HG03432 (cell line): ENCODE measurements around the gene IL12RB2.

Experiments used
- ATAC-seq: cut with Tn5 transposase; IDR thresholded peaks from one replicate; pipeline ENCODE4 v1.9.1; 2021; ENCODE audit warnings: mild to moderate bottlenecking, moderate library complexity; ENCODE audit not compliant: unreplicated experiment

Gene IL12RB2, protein sequence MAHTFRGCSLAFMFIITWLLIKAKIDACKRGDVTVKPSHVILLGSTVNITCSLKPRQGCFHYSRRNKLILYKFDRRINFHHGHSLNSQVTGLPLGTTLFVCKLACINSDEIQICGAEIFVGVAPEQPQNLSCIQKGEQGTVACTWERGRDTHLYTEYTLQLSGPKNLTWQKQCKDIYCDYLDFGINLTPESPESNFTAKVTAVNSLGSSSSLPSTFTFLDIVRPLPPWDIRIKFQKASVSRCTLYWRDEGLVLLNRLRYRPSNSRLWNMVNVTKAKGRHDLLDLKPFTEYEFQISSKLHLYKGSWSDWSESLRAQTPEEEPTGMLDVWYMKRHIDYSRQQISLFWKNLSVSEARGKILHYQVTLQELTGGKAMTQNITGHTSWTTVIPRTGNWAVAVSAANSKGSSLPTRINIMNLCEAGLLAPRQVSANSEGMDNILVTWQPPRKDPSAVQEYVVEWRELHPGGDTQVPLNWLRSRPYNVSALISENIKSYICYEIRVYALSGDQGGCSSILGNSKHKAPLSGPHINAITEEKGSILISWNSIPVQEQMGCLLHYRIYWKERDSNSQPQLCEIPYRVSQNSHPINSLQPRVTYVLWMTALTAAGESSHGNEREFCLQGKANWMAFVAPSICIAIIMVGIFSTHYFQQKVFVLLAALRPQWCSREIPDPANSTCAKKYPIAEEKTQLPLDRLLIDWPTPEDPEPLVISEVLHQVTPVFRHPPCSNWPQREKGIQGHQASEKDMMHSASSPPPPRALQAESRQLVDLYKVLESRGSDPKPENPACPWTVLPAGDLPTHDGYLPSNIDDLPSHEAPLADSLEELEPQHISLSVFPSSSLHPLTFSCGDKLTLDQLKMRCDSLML

DNA sequence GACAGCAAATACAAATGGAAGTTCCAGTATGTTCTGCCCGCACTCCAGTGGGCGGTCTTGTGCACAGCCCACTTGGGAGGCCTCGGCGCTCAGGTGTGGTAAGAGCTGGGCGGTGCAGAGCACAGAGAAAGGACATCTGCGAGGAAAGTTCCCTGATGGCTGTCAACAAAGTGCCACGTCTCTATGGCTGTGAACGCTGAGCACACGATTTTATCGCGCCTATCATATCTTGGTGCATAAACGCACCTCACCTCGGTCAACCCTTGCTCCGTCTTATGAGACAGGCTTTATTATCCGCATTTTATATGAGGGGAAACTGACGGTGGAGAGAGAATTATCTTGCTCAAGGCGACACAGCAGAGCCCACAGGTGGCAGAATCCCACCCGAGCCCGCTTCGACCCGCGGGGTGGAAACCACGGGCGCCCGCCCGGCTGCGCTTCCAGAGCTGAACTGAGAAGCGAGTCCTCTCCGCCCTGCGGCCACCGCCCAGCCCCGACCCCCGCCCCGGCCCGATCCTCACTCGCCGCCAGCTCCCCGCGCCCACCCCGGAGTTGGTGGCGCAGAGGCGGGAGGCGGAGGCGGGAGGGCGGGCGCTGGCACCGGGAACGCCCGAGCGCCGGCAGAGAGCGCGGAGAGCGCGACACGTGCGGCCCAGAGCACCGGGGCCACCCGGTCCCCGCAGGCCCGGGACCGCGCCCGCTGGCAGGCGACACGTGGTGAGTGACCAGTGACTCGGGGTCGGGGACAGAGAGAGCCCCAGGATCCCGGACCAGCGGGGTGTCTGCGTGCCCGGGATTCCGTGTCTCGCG, at the start of gene IL12RB2:
IL12RB2 (plus strand) TSS at position 623 of the 810 bp plus-strand sequence. CDS start 12,496 bp downstream, outside the sequence.
- peak; percentile 75 for ATAC-seq

GRCh38 chr1:67261680-67262079, 46.0 kb upstream of the IL12RB2 start:
- no peak for ATAC-seq

- ATAC-seq, result no peak
Observed at GRCh38 chr1:67262735-67263134, 44.9 kb upstream of the IL12RB2 start.

DNA sequence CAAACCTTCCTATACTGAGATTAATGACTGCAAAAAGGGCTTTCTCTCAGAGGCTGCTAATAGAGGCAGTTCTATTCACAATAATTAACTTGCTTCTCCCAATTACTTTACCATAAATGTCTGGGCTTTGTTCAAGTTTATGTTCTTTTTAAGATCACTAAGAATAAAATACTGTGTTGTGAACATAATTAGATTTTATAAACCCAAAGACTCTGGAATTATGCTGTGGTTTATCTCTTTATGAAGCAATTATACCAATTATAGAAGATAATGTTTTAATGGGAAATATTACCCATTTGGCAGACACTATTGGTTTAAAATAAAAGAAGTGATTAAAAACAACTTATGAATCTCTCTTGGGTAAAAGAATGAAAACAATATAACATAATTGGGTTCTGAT, 43.5 kb upstream of the IL12RB2 start:
- ATAC-seq, result no peak

DNA sequence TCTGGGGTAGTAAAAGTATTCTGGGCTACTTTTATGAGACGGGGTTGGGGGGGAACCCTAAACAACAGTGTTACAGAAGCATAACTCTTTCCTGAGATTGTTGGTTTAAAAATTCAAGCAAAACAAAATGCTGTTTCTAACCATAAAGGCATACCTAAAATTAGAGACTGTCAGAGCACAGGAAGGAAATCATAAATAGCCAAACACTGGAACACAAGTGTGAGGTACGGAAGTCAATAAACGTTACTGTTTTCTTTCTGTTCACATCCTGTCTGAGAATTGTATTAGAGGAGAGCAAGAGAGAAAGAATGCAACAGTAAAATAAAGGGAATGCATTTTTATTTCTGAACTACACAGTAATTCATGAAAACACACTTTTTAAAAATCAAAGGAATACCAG, 42.8 kb upstream of the IL12RB2 start:
- ATAC-seq, result peak; percentile 88

DNA sequence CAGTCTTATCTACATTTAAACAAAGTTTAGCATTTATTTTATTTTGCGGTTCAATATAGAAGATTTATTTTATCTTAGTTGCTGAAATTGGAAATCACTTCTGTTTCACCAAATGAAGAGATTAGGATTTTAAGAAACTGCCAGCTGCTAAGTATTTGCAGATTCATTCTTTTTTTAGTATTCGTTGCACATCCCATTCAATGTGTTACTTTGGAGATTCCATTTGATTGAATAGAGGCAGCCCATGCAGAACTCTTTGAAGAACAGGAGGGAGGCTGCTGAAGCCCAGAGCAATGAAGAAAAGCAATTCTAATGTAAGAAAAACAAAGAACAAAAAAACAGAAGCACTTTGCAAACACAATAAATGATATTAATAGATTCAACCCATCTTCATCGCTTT, 38.6 kb upstream of the IL12RB2 start:
- no peak for ATAC-seq

DNA sequence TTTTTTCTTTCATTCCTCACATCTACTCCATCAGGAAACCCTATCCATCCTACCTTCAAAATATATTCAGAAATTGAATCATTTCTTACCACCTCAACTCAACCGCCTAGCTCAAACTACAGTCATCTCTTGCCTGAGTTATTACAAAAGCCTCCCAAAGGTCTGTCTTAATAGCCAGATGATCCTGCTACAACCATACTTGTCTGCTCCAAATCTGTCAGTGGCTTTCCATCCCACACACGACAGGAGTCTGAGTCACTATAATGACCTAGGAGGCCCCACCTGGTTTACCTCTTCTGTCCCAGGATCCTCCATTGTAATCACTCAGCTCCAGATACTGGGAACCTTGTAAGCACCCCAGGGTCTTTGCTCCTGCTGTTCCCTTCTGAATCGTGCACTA, 37.1 kb upstream of the IL12RB2 start:
- no peak for ATAC-seq

GRCh38 chr1:67273591-67273990, 34.1 kb upstream of the IL12RB2 start:
- no peak for ATAC-seq

DNA sequence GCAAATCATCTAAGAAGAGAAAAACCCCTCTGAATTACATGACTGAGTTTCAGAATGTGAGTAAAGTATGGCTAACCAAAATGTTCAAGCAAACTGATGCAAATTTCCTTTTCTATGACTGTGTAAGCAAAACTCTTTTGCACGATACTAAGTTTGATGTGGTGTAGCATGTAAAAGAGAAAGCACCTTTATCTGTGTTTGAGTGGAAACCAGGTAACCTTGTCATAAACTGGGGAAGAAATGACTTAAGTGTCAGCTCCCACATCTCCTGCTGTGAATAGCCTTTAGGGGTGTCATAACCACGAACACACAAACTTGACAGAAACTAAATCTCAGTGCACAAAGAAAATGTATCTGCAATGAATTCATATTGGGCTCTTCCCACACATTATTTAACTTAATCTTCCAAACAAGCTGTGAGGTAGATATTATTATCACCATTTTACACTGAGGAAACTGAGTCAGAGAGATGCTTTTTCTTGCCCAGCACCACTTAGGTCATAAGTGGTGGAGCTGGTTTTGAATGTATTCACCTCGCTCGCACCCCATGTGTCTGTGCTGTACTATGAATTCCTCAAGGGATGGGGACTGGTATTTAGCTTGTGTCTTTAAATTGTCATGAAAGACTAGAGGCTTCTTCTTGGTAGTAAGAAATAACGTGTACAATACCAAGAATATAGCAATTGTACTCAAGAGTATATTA, 32.9 kb upstream of the IL12RB2 start:
- peak; percentile 77 for ATAC-seq

DNA sequence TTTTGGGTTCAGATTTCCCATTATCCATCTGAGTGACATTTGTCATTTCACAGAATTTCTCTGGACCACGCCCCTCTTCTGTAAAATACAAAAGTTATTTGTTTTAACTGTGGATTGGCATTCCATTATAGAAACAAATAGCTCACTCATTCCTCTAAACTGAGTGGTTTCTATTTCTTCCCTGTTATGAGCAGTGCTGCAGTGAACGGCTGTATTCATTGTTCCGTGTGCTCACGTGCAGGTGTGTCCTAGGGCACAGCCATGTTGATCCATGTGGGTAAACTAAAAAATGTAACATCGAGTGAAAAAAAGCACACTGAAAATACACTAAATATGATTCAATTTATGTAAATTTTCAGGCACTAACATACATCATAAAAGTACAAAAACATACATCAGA, 27.0 kb upstream of the IL12RB2 start:
- no peak for ATAC-seq

DNA sequence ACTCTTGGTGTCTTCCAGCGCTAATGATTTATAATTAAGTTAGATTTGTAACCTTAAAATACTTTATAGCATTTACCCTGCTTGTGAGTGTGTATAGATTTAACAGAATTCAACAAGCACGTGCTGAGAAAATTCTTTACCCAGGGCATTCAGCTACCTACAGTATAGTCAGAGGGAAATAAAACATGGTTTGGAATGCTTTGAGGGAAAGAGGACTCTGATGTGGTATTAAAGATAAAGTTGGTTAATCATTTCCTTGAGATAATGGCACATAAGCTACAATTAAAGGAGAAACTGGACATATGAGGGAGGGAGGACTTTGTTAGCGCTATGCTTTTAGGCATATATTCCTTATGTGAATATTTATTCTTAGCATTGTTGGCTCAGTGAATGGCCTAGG, 26.4 kb upstream of the IL12RB2 start:
- no peak for ATAC-seq

- ATAC-seq, result peak; percentile 95
Observed at GRCh38 chr1:67285780-67286488, 21.7 kb upstream of the IL12RB2 start.

GRCh38 chr1:67290236-67290635, 17.4 kb upstream of the IL12RB2 start:
- ATAC-seq, result no peak

GRCh38 chr1:67294836-67295617, 12.6 kb upstream of the IL12RB2 start:
- ATAC-seq, result no peak

- ATAC-seq, result no peak
Observed at GRCh38 chr1:67298762-67299161, 8.9 kb upstream of the IL12RB2 start.

- ATAC-seq, result no peak
Observed at GRCh38 chr1:67299296-67299695, 8.4 kb upstream of the IL12RB2 start.

GRCh38 chr1:67300561-67300960, 7.1 kb upstream of the IL12RB2 start:
- ATAC-seq, result no peak

- ATAC-seq, result no peak
Observed at GRCh38 chr1:67304023-67304422, 3.6 kb upstream of the IL12RB2 start.

GRCh38 chr1:67306547-67306946, 1.1 kb upstream of the IL12RB2 start:
- no peak for ATAC-seq
